ENCODE measurements around the gene DAZAP1.

Gene DAZAP1

GRCh38 chr19:1407528-1408299 is at the start of gene DAZAP1:
Gene DAZAP1, plus strand, starts transcription at chr19:1407586. Its CDS starts 188 bp downstream, at chr19:1407774.
- DNase-seq (ENCODE audit: low read depth): no peak

GRCh38 chr19:1360126-1360817 is 47.1 kb upstream of the DAZAP1 start:
- no peak for DNase-seq (ENCODE audit: low read depth)

DNA sequence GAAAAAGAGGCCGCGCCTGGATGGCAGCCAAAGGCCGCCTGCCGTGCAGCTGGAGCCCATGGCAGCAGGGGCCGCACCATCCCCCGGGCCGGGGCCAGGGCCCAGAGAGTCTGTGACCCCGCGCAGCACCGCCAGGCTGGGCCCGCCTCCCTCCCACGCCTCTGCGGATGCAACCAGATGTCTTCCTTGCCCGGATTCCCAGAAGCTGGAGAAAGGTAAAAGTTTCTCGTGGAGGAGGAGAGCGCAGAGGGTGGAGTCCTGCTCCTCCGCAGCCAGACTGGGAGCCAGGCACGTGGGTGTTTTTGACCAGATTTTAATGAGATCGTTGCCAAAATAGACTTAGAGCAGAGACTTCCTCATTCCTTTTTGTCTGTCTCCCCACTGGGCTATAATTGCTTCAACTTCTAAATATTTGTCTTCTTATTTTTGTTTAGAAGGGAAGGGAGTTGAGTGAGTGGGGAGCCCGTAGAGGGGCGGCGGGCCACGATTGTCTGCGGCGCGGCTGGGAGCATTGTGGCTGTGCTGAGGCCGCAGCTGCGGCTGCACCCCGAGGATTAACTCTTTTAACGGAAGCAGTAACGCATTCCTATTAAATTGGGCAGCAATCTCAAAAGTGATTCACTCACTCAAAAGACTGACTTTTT is 46.4 kb upstream of the DAZAP1 start:
- peak; percentile 26 for DNase-seq (ENCODE audit: low read depth)

DNA sequence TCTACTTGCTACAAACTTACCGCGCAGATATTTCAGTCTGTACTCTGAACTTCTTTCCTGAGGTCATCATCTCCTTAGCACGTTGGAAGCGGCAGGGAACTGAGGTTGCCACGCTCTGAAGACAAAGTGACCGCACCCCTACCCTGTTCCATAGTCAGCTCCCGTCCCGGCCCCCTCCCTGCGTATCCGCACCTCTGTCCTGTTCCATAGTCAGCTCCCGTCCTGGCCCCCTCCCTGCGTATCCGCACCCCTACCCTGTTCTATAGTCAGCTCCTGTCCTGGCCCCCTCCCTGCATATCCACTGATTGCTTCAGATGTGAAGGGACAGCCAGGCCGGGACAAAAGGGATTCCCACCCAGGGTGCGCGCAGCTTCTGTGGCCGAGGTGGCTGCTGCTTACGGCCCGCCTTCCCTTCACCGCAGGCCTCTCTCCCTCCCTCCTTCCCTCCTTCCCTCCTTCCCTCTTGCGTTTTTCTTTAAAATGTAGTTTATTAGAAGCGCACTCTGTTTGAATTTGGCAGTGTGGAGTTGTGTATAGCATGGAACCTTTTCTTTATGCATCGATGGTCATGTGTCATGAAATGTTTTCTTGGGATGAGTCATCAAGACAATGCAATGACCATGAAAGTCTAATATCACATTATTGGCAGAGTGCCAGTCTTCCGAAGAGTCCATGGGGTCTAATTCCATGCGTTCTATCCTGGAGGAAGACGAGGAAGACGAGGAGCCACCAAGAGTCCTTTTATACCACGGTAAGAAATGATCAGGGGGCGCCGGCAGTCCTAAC is 45.6 kb upstream of the DAZAP1 start:
- peak; percentile 29 for DNase-seq (ENCODE audit: low read depth)

GRCh38 chr19:1362387-1363257 is 44.8 kb upstream of the DAZAP1 start:
- no peak for DNase-seq (ENCODE audit: low read depth)

- DNase-seq (ENCODE audit: low read depth): no peak
Measured at GRCh38 chr19:1363599-1363998, 43.8 kb upstream of the DAZAP1 start.

- no peak for DNase-seq (ENCODE audit: low read depth)
Measured at GRCh38 chr19:1364070-1364704, 43.2 kb upstream of the DAZAP1 start.

GRCh38 chr19:1365319-1366269 is 41.8 kb upstream of the DAZAP1 start:
- DNase-seq (ENCODE audit: low read depth): no peak

DNA sequence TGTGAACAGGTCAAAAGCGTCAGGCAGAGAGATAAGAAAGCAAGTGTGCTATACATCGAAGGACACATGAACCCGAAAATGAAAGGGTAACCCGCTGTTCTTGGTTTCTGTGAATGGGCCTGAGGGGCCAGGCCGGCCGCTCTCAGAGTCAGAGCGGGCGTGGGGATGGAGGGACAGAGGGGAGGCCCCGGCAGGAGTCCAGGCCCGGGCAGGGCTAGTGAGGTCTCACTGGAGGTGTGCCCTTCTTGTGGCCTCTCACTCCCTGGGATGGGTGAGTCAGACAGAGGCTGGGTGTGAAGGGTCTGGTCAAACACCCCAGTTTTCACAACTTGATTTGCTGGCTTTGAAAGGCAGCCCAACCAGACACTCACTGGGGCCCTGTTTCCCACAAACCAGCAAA is 41.1 kb upstream of the DAZAP1 start:
- DNase-seq (ENCODE audit: low read depth): no peak

- no peak for DNase-seq (ENCODE audit: low read depth)
Measured at GRCh38 chr19:1366899-1367870, 40.2 kb upstream of the DAZAP1 start.

GRCh38 chr19:1369214-1369805 is 38.1 kb upstream of the DAZAP1 start:
- no peak for DNase-seq (ENCODE audit: low read depth)

DNA sequence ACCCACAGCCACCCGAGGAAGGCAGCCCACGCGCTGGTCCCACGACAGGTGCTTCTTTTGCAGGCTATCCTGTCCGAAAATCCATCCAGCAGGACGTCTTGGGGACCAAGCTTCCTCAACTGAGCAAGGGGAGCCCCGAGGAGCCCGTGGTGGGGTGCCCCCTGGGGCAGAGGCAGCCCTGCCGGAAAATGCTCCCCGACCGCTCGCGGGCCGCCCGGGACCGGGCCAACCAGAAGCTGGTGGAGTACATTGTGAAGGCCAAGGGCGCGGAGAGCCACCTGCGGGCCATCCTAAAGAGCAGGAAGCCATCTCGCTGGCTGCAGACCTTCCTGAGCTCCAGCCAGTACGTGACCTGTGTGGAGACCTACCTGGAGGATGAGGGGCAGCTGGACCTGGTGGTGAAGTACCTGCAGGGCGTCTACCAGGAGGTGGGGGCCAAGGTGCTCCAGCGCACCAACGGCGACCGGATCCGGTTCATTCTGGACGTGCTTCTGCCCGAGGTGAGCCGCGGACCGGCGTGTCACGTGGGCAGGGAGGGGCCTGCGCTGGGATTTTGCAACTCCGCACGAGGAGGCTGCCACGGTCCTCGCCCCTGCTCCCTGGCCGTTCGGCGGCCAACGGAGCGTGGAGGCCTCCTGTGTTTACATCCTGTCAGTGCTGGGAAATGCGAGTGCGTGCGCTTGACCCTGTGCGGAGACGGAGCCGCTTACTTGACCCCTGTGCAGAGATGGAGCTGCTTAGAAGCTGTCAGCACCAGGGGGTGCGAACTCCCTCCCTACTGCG is 36.6 kb upstream of the DAZAP1 start:
- no peak for DNase-seq (ENCODE audit: low read depth)

- DNase-seq (ENCODE audit: low read depth): no peak
Measured at GRCh38 chr19:1373042-1373533, 34.3 kb upstream of the DAZAP1 start.

DNA sequence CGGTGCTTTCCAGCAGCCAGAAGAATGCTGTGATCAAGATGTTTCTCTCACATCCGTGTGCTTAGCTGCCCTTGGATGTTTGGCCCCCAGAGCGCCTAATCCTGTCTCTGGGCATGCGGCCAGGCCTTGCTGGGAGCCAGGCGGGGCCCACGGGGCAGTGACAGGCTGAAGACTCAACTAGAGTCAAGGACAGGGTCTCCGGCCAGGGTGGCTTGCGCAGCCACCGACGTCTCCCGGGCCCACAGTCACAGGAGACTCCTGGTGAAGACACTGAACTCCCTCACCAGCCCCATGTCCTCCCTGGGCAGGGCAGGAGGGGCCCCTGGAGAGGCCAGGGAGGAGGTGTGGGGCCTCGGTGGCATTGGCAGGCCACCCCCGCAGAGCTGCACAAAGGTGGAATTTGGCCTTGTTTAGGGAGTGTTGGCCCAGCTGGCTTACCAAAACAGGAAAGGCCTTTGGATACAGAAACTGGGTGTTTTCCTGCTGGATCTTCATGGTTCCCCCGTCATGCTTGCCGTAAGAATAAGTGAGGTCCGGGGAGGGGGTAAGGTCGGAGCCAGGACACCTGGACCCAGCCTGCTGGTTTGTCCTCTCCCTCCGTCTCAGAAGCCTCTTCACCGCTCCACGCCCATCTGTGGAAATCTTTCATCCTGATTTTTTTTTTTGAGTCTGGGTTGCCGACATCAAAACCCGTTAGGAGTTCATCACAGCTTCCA is 33.7 kb upstream of the DAZAP1 start:
- no peak for DNase-seq (ENCODE audit: low read depth)

DNA sequence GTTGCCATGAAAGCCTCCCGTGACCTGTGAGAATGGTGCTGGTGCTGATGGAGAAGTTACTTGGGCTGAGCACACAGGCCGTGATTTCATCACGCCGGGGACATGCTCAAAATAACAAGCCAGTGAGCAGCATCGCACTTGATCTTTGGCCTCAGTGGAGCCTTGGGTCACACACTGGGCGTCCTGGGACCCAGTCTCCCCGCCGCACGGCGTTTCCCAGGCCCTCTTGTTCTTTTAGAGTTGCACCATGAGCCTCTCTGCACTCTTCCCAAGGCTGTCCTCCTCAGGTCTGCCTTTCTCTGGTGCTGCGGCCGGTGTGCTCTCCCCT is 33.2 kb upstream of the DAZAP1 start:
- no peak for DNase-seq (ENCODE audit: low read depth)

DNA sequence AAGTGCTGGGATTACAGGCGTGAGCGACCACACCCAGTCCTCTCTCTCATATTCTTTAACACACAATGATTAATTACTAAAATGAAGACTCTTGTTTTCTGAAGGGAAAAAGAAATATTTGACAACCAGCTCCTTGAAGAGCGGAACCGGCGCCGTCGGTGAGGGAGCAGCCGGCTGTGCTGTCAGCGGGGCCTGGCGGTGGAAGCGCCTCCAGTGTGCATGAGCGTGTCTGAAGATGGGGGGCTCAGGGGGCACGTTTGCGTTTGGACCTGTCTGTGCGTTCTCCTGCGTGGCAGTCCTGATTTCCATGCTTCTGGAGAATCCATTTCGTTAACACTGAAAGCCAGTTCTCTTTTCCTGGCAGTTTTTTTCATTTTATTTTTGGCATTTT is 31.0 kb upstream of the DAZAP1 start:
- DNase-seq (ENCODE audit: low read depth): no peak

Data from HS-27A (cell line).